CD4-positive, alpha-beta T cell treated with Interleukin-2 at 100 ng/mL for 4 hours (primary cell): ENCODE data around the gene SEMA4B.
"Not testable (repeated sequence)": the region's sequence is repeated elsewhere in the genome, so short reads cannot be mapped to it uniquely, and the experiment has no call there.

Experiments used
- DNase-seq: peaks from one replicate; pipeline ENCODE4 v3.0.0-alpha.2; 2020; ENCODE audit warnings: low spot score

The SEMA4B gene

DNA sequence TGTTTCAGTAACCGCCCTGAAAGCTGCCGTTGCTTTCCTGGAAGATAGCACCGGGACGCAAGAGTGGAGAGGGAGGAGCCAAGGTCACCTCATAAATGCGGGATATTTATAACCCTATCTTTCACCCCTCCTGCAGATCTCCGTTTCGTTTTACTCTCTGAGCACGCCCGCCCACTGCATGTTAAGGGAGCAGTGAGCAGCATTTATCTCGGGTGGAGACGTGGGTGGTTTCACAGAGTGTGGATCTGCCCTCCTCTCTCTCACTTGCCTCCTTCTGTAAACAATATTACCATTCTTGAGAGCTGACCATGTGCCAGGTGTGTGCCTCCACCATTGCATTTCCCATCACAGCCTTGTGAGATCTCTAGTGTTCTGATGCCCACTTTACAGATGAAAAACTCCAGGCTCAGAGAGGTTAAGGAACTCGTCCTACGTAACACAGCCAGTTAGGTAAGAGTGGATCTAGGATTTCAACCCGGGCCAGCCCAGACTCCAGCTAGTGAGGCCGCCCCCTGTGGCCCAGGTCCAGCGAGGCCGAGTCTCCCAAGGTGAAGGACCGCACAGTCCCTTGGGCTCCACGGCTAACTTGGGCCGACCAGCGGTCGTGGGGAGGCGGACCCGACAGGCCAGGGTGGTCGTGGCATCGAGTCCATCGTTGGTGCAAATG is 16.9 kb upstream of the SEMA4B start:
- DNase-seq: peak; percentile 19

DNA sequence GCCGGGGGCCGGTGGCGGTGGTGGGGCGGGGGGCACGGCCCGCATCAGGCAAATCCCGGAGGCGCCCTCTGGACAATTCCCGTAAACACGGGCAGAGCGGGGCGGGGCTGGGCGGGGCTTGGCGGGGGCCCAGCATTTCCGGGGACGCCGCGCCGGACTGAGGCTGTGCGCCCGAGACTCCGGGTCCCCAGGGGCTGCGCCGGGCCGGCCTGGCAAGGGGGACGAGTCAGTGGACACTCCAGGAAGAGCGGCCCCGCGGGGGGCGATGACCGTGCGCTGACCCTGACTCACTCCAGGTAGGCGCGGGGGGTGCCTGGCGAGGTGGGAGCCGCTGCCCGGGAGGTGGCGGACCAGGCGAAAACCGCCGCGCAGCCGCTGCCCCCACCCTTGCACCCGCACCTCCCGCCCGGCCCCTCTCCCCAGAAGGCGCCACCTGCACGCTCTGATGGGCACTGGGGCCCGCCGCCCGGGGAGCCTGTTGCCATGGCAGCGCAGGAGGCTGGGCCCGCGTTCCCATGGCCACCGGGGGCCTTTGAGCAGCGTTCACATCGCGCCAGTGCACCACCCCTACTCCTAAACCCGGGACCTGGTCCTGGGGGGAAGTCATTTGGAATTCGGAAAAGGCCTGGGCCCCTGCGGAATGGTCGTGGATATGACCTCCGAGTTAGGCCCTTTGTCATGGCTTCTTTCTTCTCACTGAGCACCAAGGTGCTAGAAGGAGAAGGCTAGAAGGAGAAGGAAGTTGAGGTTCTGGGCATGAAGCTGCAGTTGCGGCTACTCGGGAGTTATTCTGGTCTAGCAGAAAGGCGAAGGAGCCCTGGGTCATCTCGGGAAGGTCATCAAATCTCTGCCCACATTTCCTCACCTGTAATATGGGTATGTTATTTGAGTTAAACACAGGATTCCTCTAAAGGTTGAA is 16.1 kb upstream of the SEMA4B start:
- peak; percentile 44 for DNase-seq

GRCh38 chr15:90187257-90187868 is 13.8 kb upstream of the SEMA4B start:
- no peak for DNase-seq

- not testable (repeated sequence) for DNase-seq
Observed at GRCh38 chr15:90188065-90188464, 13.1 kb upstream of the SEMA4B start.

GRCh38 chr15:90188914-90189748 is 12.0 kb upstream of the SEMA4B start:
- no peak for DNase-seq

GRCh38 chr15:90189781-90190467 is 11.2 kb upstream of the SEMA4B start:
- no peak for DNase-seq

DNA sequence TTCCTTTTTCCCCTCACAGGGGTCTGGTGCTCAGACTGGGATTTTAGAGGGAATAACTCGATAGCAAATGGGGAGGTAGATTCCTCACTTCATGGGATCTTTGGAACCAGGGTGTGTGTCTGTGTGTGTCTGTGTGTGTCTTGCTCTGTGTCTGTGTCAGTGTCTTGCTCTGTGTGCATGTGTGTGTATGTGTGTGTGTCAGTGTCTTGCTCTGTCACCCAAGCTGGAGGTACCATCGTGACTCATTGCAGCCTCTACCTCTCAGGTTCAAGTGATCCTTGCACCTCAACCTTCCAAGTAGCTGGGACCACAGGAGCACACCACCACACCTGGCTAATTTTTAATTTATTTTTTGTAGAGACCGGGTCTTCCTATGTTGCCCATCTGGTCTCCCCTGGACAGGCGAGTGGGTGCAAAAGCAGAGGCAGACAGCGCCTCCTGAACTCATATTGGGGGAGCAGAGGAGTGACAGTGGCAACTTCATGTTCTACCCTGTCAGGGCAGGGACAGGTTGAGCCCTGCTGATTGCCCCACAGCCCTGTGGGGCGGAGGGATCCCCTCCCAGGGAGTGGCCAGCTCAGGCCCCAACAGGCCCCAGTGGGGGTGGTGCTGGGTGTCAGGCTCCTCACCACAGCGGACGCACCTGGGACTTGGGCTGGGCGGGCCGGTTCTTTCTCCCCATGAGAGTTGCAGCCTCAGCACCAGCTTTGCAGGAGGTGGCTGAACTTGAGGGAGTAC is 10.4 kb upstream of the SEMA4B start:
- no peak for DNase-seq

- no peak for DNase-seq
Observed at GRCh38 chr15:90191344-90191687, 9.8 kb upstream of the SEMA4B start.

DNA sequence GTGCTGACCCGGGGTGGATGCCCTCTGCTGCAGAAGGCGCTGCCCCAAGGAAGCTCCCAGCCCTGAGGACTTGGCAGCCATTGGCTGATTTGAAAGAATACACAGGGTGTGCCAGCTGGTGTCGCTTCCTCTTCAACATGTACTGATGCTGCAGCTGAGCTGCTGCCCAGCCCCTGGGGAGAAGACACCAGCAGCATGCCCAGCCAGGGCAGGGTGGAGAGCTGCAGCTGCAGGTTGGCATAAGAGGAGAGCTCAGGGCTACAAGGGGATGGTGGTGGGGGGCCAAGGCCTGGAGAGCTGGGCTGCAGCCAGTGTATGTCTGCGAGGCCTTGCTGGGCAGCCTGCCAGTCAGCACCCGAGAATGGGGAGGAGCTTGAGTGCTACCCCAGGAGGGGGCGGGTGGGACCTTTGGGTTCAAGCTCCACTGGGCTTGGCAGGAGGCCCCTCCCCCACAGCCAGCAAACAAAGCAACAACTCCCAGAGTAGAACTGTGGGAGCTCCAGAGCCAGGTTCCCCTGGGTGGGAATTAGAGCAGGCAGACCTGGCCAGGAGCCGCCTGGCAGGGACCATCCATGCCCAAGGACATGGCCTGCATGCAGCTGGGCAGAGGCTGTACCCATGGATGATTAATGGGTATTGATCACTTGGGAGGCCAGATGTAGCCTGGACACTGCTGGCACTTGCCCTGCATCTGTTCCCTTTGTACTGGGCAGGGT is 9.2 kb upstream of the SEMA4B start:
- peak; percentile 25 for DNase-seq

- no peak for DNase-seq
Observed at GRCh38 chr15:90192961-90193786, 8.0 kb upstream of the SEMA4B start.

DNA sequence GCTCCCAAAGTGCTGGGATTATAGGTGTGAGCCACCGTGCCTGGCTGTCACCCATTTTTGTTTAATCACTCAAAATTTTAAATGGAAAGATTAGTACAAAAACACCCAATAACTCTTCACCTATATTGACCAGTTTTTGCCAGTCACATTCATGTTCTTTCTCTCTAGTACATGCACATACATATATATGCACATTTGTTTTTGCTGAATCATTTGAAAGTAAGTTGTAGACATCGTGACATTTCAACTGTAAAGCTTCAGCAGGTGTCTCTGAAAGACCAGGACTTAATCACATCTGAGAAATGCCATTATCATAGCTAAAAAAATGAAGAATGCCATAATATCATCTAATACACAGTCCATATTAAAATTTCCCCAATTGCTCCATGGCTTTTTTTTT is 6.5 kb upstream of the SEMA4B start:
- DNase-seq: no peak

DNA sequence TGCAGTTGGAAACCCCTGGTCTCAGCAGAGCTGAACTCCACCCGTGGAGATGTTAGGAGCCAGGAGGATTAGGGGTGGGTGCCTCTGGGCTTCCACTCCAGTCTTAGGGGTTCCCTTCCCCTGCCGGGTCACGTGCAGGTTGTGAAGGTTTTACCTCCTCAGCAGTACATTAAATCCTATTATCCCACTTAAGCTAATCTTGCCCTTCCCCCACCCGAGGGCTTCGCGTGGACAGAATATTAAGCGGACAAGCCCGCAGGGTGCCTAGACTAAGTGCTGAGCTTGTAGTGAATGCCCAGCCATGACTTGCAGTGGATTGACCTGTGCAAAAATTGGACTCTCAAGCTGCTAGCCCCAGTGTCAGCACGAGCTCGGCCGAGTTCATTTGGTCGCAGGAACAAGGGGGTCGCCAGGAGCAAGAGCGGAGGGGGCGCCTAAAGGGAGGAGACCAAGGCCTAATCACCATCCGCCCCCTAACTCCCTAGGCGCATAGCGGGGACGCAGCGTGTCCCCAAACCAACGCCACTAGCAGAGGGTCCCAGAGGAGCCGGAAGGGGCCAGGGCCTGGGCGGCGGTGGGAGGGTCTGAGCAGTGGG is 498 bp upstream of the SEMA4B start:
- no peak for DNase-seq

DNA sequence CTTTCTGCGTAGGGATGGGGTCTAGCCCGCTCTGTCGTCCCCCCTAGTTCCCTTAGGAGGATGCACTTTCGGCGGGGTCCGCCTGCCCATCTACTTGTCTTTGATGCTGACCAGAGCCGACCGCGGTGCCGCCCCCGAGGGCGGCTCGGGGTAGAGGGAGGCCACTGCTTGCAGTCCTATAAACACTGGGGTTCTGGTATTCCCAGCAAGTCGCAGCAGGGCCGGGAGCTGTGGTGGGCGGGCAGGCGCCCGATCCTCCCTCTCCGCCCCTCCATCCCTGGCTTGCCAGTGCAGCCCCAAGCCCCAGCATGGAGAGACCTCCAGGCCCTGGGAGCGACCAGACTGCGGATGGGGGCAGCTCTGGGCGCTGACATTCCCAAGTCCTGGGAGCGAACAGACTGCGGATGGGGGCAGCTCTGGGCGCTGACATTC is 830 bp downstream of the SEMA4B start:
- no peak for DNase-seq

GRCh38 chr15:90202929-90203328 is 1.8 kb downstream of the SEMA4B start:
- DNase-seq: no peak

- DNase-seq: no peak
Observed at GRCh38 chr15:90203473-90203872, 2.3 kb downstream of the SEMA4B start.

- no peak for DNase-seq
Observed at GRCh38 chr15:90203922-90204321, 2.8 kb downstream of the SEMA4B start.

GRCh38 chr15:90205050-90205848 is 4.1 kb downstream of the SEMA4B start:
- no peak for DNase-seq

GRCh38 chr15:90205886-90206285 is 4.8 kb downstream of the SEMA4B start:
- no peak for DNase-seq
